Osteocyte (in vitro differentiated cells): ENCODE results near the gene CMAS. TPM values are rescaled to one million over a fixed set of nuclear protein-coding genes. Genes with fewer than 3 reads are reported as not detected.

Experiments used
- DNase-seq: peaks from one replicate; pipeline ENCODE4 v3.0.0; 2021; ENCODE audit warnings: mixed read lengths; ENCODE audit not compliant: unreplicated experiment; ENCODE audit errors: extremely low spot score
- H3K27ac Mint-ChIP-seq: one replicate; pipeline ENCODE4 v1.8.0; 2021; ENCODE audit warnings: mild to moderate bottlenecking, mixed read lengths; ENCODE audit not compliant: unreplicated experiment
- H3K27me3 Mint-ChIP-seq: one replicate; pipeline ENCODE4 v1.8.0; 2021; ENCODE audit warnings: mixed read lengths; ENCODE audit not compliant: unreplicated experiment
- H3K36me3 Mint-ChIP-seq: one replicate; pipeline ENCODE4 v1.8.0; 2021; ENCODE audit warnings: mixed read lengths; ENCODE audit not compliant: unreplicated experiment
- H3K4me1 Mint-ChIP-seq: one replicate; pipeline ENCODE4 v1.8.0; 2021; ENCODE audit warnings: mixed read lengths; ENCODE audit not compliant: unreplicated experiment
- H3K4me3 Mint-ChIP-seq: one replicate; pipeline ENCODE4 v1.8.0; 2021; ENCODE audit warnings: mild to moderate bottlenecking, moderate library complexity, mixed read lengths; ENCODE audit not compliant: unreplicated experiment
- H3K9me3 Mint-ChIP-seq: one replicate; pipeline ENCODE4 v1.8.0; 2021; ENCODE audit warnings: mixed read lengths; ENCODE audit not compliant: unreplicated experiment
- total RNA-seq: library from RNA; stranded (reverse); gene quantifications from 2 replicates; pipeline ENCODE4 v1.2.1, GENCODE V29; 2021
- TF ChIP-seq, protein P1 (sequence below): fragments of 200-600 bp; sonication (generic); IDR thresholded peaks from 2 replicates; pipeline ENCODE4 v1.5.0; 2021; ENCODE audit warnings: antibody characterized with exemption, mild to moderate bottlenecking, moderate library complexity

The CMAS gene
- total RNA-seq, 1 donor from 2014 or later, result 22.5 TPM

DNA sequence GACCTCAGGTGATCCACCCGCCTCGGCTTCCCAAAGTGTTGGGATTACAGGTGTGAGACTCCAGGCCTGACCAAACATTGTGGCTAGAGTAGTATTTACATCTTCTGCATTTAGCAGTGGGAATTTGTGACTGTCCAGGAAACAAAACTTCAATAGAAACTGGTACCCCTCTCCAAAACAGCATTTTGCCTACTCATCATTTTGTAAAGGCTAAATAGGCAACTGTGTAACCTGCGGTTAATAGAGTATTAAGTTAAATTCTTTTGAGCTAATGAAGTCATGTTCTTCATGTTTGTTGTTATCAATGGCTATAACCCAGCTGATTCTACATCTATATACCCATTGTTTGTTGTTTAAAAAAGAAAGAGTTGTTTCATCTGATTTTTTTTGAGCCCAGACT lies 8.1 kb downstream of the CMAS start:
- Mint-ChIP-seq H3K27me3 (no peaks in the 10 kb centered on the region), H3K27ac (no peak overlapping the region), H3K36me3 (peaks cover 16% of the 10 kb centered on the region), H3K9me3 (no peaks in the 10 kb centered on the region), H3K4me3 (no peak overlapping the region), H3K4me1 (no peaks in the 10 kb centered on the region)
- TF ChIP-seq, protein P1, sequence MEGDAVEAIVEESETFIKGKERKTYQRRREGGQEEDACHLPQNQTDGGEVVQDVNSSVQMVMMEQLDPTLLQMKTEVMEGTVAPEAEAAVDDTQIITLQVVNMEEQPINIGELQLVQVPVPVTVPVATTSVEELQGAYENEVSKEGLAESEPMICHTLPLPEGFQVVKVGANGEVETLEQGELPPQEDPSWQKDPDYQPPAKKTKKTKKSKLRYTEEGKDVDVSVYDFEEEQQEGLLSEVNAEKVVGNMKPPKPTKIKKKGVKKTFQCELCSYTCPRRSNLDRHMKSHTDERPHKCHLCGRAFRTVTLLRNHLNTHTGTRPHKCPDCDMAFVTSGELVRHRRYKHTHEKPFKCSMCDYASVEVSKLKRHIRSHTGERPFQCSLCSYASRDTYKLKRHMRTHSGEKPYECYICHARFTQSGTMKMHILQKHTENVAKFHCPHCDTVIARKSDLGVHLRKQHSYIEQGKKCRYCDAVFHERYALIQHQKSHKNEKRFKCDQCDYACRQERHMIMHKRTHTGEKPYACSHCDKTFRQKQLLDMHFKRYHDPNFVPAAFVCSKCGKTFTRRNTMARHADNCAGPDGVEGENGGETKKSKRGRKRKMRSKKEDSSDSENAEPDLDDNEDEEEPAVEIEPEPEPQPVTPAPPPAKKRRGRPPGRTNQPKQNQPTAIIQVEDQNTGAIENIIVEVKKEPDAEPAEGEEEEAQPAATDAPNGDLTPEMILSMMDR, result no peak
- DNase-seq, result no peak

DNA sequence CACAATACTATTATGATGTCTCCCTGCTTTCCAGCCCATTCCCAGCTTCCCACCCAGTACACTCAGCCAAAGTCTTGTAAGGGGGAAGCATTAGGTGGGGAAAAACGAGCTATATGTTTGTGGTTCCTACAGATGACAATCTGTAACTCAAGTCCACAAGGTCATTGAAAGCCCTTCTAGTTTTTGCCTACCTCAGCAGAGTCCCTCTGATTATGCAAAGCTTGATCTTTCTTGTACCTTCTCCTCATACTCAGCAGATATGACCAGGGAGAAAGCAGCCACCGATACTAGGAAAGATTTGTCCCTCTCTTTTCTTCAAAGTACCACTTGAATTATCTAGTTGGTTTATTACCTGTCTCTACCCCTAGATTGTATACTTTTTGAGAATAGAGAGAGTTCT lies 10.6 kb downstream of the CMAS start:
- no peak overlapping the region for H3K4me3 Mint-ChIP-seq
- H3K4me1 Mint-ChIP-seq, result peaks cover 2% of the 10 kb centered on the region
- TF ChIP-seq, protein P1, result no peak
- DNase-seq, result no peak
- no peaks in the 10 kb centered on the region for H3K27me3 Mint-ChIP-seq
- H3K27ac Mint-ChIP-seq, result no peak overlapping the region
- no peaks in the 10 kb centered on the region for H3K9me3 Mint-ChIP-seq
- H3K36me3 Mint-ChIP-seq, result peaks cover 23% of the 10 kb centered on the region

DNA sequence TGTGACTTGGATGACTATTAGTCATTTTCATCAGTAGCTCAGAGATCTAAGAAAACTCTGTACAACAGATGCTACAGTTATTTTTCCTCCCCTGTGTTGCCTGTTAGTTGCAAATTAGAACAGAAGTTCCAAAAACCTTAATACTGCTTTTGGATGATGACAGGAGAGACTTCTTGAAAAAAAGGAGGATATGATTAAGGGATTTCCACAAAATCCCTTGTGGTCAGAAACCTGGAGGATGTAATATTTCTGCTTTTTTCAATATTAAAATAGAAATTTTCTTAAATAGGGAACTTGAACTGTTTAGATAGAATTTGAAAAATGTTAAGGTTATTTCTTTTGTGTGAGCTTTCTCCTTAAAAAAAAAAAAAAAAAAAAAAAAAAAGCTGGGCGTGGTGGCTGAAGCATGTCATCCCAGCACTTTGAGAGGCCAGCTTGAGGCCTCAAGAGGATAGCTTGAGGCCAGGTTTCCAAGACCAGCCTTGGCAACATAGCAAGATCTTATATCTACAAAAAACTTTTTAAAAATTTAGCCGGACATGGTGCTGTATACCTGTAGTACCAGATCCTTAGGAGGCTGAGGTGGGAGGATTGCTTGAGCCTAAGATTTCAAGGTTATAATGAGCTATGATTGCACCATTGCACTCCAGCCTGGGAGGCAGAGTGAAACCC lies 14.1 kb downstream of the CMAS start:
- H3K36me3 Mint-ChIP-seq, result peaks cover 33% of the 10 kb centered on the region
- no peaks in the 10 kb centered on the region for H3K27me3 Mint-ChIP-seq
- H3K4me1 Mint-ChIP-seq, result peaks cover 2% of the 10 kb centered on the region
- DNase-seq, result no peak
- H3K4me3 Mint-ChIP-seq, result no peak overlapping the region
- H3K27ac Mint-ChIP-seq, result no peak overlapping the region
- no peaks in the 10 kb centered on the region for H3K9me3 Mint-ChIP-seq
- TF ChIP-seq, protein P1, result no peak

DNA sequence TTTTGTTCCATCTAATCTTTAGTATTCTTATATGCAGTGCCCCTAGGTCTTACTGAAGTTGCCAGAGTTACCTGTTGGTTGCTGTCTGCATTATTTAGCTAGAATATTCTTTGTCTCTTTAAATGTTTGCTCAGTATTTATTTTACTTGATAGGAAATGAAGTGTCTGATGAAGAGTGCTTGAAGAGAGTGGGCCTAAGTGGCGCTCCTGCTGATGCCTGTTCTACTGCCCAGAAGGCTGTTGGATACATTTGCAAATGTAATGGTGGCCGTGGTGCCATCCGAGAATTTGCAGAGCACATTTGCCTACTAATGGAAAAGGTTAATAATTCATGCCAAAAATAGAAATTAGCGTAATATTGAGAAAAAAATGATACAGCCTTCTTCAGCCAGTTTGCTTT lies 18.9 kb downstream of the CMAS start:
- no peak overlapping the region for H3K4me3 Mint-ChIP-seq
- DNase-seq, result no peak
- TF ChIP-seq, protein P1, result no peak
- H3K4me1 Mint-ChIP-seq, result peaks cover under 1% of the 10 kb centered on the region
- H3K27me3 Mint-ChIP-seq, result no peaks in the 10 kb centered on the region
- H3K36me3 Mint-ChIP-seq, result peaks cover 25% of the 10 kb centered on the region
- H3K9me3 Mint-ChIP-seq, result no peaks in the 10 kb centered on the region
- no peak overlapping the region for H3K27ac Mint-ChIP-seq

DNA sequence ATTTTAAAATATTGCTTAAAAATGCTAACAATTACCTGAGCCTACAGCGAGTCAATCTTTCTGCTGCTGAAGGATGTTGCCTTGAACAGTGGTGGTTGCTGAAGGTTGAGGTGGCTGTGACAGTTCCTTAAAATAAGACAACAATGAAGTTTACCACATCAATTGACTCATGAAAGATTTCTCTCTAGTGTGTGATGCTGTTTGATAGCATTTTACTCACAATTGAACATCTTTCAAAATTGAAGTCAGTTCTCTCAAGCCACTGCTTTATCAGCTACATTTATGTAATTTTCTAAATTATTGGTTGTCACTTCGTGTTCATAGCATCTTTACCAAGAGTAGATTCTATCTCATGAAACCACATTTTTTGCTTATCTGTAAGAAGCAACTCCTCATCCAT lies 20.3 kb downstream of the CMAS start:
- peaks cover 24% of the 10 kb centered on the region for H3K36me3 Mint-ChIP-seq
- no peak for DNase-seq
- H3K27ac Mint-ChIP-seq, result no peak overlapping the region
- no peaks in the 10 kb centered on the region for H3K4me1 Mint-ChIP-seq
- H3K9me3 Mint-ChIP-seq, result no peaks in the 10 kb centered on the region
- H3K27me3 Mint-ChIP-seq, result no peaks in the 10 kb centered on the region
- H3K4me3 Mint-ChIP-seq, result no peak overlapping the region
- TF ChIP-seq, protein P1, result no peak
